Peyer's patch (tissue), 4 donors: Measurements from ENCODE around the gene EXOG.

Source experiments
- POLR2A ChIP-seq, 2 donors: fragments of 450-650 bp; IDR thresholded peaks; one replicate each; pipeline ENCODE4 v1.5.1; 2017; ENCODE audit warnings: antibody characterized with exemption in 2 of 2, mild to moderate bottlenecking in 2 of 2, moderate library complexity in 2 of 2
- TF ChIP-seq, protein P1 (sequence below), 6 experiments: fragments of 450-650 bp in 4 of 6; fragments of 200-600 bp in 2 of 6; sonication (generic) in 1 of 6; IDR thresholded peaks; one replicate each; pipeline ENCODE4 v1.5.1; 2017 to 2019; ENCODE audit warnings: antibody characterized with exemption in 6 of 6, mild to moderate bottlenecking in 3 of 6, moderate library complexity in 1 of 6

DNA sequence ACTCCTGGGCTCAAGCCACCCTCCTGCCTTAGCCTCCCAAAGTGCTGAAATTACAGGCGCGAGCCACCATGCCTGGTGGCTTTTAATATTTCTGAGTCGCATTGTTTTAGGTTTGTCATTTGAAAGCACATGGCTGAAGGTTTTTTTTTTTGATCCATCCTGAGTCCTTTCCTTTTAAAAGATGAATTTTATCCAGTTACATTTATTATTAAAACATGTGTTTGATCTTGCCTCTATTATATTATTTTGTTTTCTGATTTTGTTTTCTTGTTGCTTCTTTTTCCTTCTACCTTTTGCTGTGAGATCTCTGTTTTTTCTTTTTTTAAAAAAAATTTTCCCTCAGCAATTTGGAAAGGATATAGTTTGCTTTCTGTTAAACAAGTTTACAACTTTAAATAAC is 77.0 kb downstream of the EXOG start:
- TF ChIP-seq POLR2A (IDR thresholded peaks at IDR 0.05), result no peak
- TF ChIP-seq, protein P1, sequence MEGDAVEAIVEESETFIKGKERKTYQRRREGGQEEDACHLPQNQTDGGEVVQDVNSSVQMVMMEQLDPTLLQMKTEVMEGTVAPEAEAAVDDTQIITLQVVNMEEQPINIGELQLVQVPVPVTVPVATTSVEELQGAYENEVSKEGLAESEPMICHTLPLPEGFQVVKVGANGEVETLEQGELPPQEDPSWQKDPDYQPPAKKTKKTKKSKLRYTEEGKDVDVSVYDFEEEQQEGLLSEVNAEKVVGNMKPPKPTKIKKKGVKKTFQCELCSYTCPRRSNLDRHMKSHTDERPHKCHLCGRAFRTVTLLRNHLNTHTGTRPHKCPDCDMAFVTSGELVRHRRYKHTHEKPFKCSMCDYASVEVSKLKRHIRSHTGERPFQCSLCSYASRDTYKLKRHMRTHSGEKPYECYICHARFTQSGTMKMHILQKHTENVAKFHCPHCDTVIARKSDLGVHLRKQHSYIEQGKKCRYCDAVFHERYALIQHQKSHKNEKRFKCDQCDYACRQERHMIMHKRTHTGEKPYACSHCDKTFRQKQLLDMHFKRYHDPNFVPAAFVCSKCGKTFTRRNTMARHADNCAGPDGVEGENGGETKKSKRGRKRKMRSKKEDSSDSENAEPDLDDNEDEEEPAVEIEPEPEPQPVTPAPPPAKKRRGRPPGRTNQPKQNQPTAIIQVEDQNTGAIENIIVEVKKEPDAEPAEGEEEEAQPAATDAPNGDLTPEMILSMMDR (IDR thresholded peaks at IDR 0.05), result no peak
